Lung (tissue), 12 donors: Measurements from ENCODE around the gene MARCHF5. TPM values are rescaled to one million over a fixed set of nuclear protein-coding genes. Genes with fewer than 3 reads are reported as not detected.

ENCODE experiments used
- ATAC-seq: fragments of 200-7000 bp; cut with Tn5 transposase; one replicate; pipeline ENCODE4 v1.9.1; 2020; ENCODE audit warnings: moderate number of reproducible peaks; ENCODE audit not compliant: insufficient read depth, low FRiP score
- DNase-seq, 3 donors: peaks; one replicate each; pipeline ENCODE4 v3.0.0-alpha.2; 2013 to 2017
- H3K27ac ChIP-seq, 2 donors: one replicate each; pipeline ENCODE4 v1.5.1; 2013; ENCODE audit warnings: mild to moderate bottlenecking in 2 of 2, moderate library complexity in 2 of 2, control low read depth in 1 of 2, inconsistent platforms in 1 of 2, low read depth in 1 of 2, low read length in 1 of 2
- H3K27me3 ChIP-seq, 3 donors: one replicate each; pipeline ENCODE4 v1.5.1; 2013; ENCODE audit warnings: low read length in 2 of 3; ENCODE audit not compliant: control insufficient read depth in 3 of 3, insufficient read depth in 3 of 3
- H3K36me3 ChIP-seq, 4 donors: one replicate each; pipeline ENCODE4 v1.5.1; 2013; ENCODE audit warnings: low read length in 4 of 4, mild to moderate bottlenecking in 1 of 4, moderate library complexity in 1 of 4; ENCODE audit not compliant: control insufficient read depth in 4 of 4, insufficient read depth in 4 of 4
- H3K4me1 ChIP-seq, 5 donors: one replicate each; pipeline ENCODE4 v1.5.1; 2013; ENCODE audit warnings: low read length in 5 of 5, mild to moderate bottlenecking in 2 of 5, moderate library complexity in 1 of 5; ENCODE audit not compliant: control insufficient read depth in 5 of 5, insufficient read depth in 5 of 5
- H3K4me3 ChIP-seq: one replicate; pipeline ENCODE4 v1.5.1; 2013; ENCODE audit warnings: mild to moderate bottlenecking, control low read depth, moderate library complexity
- H3K9ac ChIP-seq, 2 donors: one replicate each; pipeline ENCODE4 v1.5.1; 2013; ENCODE audit warnings: low read length in 2 of 2, control low read depth in 1 of 2; ENCODE audit not compliant: insufficient read depth in 1 of 2
- H3K9me3 ChIP-seq, 4 donors: one replicate each; pipeline ENCODE4 v1.5.1; 2013; ENCODE audit warnings: low read length in 3 of 4, mild to moderate bottlenecking in 1 of 4, moderate library complexity in 1 of 4; ENCODE audit not compliant: control insufficient read depth in 4 of 4, insufficient read depth in 3 of 4
- CTCF ChIP-seq: IDR thresholded peaks from 2 replicates; pipeline ENCODE4 v1.5.1; 2012; ENCODE audit warnings: mild to moderate bottlenecking; ENCODE audit errors: control extremely low read depth, extremely low read depth
- WGBS, 2 donors: extraction: QIAGEN DNeasy Blood & Tissue Kit; methylation state at CpG; one replicate each; pipeline ENCODE4 v1.1.7; 2013; 5-methylcytosine and 5-hydroxymethylcytosine counted together
- polyA plus RNA-seq, 2 donors: library from polyadenylated mRNA; stranded (reverse); fragments of 200-250 nt; gene quantifications; one replicate each; pipeline ENCODE4 v1.2.1, GENCODE V29; 2013
- total RNA-seq, 2 donors: library from RNA; depleted of rRNA in 1 of 2; stranded (reverse); fragments of >200 nt in 1 of 2; gene quantifications; one replicate each; pipeline ENCODE4 v1.2.1, GENCODE V29; 2014 to 2021
- donor health status: control.
- donor health status: control.
- donor health status: Bipolar disorder and iron deficiency.
- donor health status: healthy.
- donor health status: DM: yes; HTN: yes; CAD: no.

MARCHF5 gene
- total and polyA plus RNA-seq, 4 donors, result 10.0 to 38.1 (median 22.9) TPM

DNA sequence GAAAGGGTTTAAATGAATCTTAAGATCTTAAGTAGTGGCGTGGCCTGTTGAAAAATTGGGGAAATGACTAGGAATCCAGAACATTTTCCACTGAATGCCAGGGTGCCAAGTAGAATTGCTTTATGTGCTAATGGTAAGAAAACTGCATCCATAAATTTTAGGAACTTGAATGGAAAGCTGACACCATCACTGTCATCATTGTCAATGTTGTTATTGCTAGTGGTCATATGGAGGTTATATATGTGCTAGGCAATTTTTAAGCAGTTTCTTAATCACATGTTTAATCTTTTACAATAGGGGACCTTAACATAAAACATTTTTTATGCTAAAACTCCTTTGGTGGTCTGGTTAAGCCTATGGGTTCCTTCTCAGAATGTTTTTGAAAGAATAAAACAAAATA is 13.1 kb downstream of the MARCHF5 start:
- H3K27ac ChIP-seq, result no peak overlapping the region
- peaks cover 0 to 9% (median 0%) of the 10 kb centered on the region in 5 donors for H3K4me1 ChIP-seq
- TF ChIP-seq CTCF, result no peak
- no peak overlapping the region for H3K4me3 ChIP-seq
- H3K36me3 ChIP-seq, result peaks cover 0 to 7% (median 2%) of the 10 kb centered on the region in 4 donors
- ATAC-seq, result no peak
- 89 to 97% methylated on average over 1 of the region's 1 CpG for WGBS, 2 donors
- no peak overlapping the region for H3K9ac ChIP-seq
- no peak for DNase-seq
- no peaks in the 10 kb centered on the region for H3K9me3 ChIP-seq
- no peaks in the 10 kb centered on the region for H3K27me3 ChIP-seq

DNA sequence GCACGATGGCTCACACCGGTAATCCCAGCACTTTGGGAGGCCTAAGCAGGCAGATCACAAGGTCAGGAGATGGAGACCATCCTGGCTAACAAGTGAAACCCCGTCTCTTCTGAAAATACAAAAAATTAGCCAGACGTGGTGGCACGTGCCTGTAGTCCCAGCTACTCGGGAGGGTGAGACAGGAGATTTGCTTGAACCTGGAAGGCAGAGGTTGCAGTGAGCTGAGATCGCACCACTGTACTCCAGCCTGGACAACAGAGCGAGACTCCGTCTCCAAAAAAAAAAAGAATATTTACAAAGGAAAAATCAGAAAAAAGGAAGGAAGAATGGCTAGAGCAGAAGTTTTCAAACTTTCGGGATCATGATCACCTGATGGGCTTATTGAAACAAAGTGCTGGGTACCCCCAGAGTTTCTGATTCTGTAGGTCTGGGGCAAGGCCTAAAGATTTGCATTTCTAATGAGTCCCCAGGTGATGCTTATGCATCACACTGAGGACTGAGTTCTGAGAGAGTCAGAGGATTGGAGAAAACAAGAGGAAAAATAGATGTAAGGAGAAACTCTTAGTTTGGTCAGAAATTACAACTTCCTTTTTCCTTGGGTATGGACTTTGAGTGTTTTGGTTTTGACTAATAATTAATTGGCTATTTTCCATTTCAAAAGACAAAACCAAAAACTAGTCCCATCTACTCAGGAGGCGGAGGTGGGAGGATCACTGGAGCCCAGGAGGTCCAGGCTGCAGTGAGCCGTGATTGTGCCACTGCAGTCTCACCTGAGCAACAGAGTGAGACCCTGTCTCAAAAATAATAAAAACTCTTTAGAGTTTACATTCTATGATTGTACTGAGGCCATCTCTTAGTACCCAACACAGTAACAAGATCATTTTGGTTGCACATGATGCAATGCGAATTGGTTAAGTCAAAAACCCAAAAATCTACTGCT is 14.4 kb downstream of the MARCHF5 start:
- WGBS, 2 donors, result 90 to 94% methylated on average over 13 of the region's 13 CpGs
- Histone ChIP-seq H3K4me1 (peaks cover 0 to 6% (median 0%) of the 10 kb centered on the region in 5 donors), H3K9ac (no peak overlapping the region)

GRCh38 chr10:92309272-92309671 is 18.3 kb downstream of the MARCHF5 start:
- H3K27ac ChIP-seq, result no peak overlapping the region
- DNase-seq (no peak), ATAC-seq (no peak)
- no peaks in the 10 kb centered on the region for H3K9me3 ChIP-seq
- H3K36me3 ChIP-seq, result peaks cover 0 to 11% (median 7%) of the 10 kb centered on the region in 4 donors
- no peaks in the 10 kb centered on the region for H3K27me3 ChIP-seq
- H3K4me1 ChIP-seq, result peaks cover 0 to 3% (median 0%) of the 10 kb centered on the region in 5 donors
- H3K4me3 ChIP-seq, result no peak overlapping the region
- 82 to 86% methylated on average over 1 of the region's 1 CpG for WGBS, 2 donors
- TF ChIP-seq CTCF, result no peak
- H3K9ac ChIP-seq, result no peak overlapping the region

More for the DNA sequence above, 14.4 kb downstream of the MARCHF5 start:
- Histone ChIP-seq H3K27me3 (no peaks in the 10 kb centered on the region), H3K36me3 (peaks cover 0 to 4% (median under 1%) of the 10 kb centered on the region in 4 donors), H3K4me3 (no peak overlapping the region), H3K9me3 (no peaks in the 10 kb centered on the region), H3K27ac (no peak overlapping the region)
- DNase-seq (no peak), ATAC-seq (no peak)
- TF ChIP-seq CTCF, result no peak
